HG03039 (cell line): ENCODE data around the gene LRRC4C.

Source experiments
- ATAC-seq: cut with Tn5 transposase; IDR thresholded peaks from one replicate; pipeline ENCODE4 v1.9.1; 2021; ENCODE audit warnings: mild to moderate bottlenecking, moderate library complexity; ENCODE audit not compliant: unreplicated experiment

Gene LRRC4C

GRCh38 chr11:40139536-40139935 lies 1319.9 kb downstream of the LRRC4C start:
- ATAC-seq: no peak

GRCh38 chr11:40139066-40139465 lies 1320.4 kb downstream of the LRRC4C start:
- no peak for ATAC-seq

GRCh38 chr11:40134820-40135570 lies 1324.5 kb downstream of the LRRC4C start:
- ATAC-seq: no peak

GRCh38 chr11:40133498-40133897 lies 1326.0 kb downstream of the LRRC4C start:
- no peak for ATAC-seq

- ATAC-seq: no peak
Measured at GRCh38 chr11:40132912-40133311, 1326.5 kb downstream of the LRRC4C start.

GRCh38 chr11:40130427-40130826 lies 1329.0 kb downstream of the LRRC4C start:
- ATAC-seq: no peak

GRCh38 chr11:40129266-40129665 lies 1330.2 kb downstream of the LRRC4C start:
- ATAC-seq: no peak

- ATAC-seq: no peak
Measured at GRCh38 chr11:40125054-40125453, 1334.4 kb downstream of the LRRC4C start.

GRCh38 chr11:40119661-40120060 lies 1339.8 kb downstream of the LRRC4C start:
- ATAC-seq: no peak

GRCh38 chr11:40118780-40119179 lies 1340.7 kb downstream of the LRRC4C start:
- no peak for ATAC-seq

- ATAC-seq: no peak
Measured at GRCh38 chr11:40118026-40118425, 1341.4 kb downstream of the LRRC4C start.

GRCh38 chr11:40104941-40105550 lies 1354.4 kb downstream of the LRRC4C start:
- no peak for ATAC-seq

- no peak for ATAC-seq
Measured at GRCh38 chr11:40100781-40101180, 1358.7 kb downstream of the LRRC4C start.

GRCh38 chr11:40100162-40100553 lies 1359.3 kb downstream of the LRRC4C start:
- no peak for ATAC-seq

- no peak for ATAC-seq
Measured at GRCh38 chr11:40099426-40100161, 1359.9 kb downstream of the LRRC4C start.

- no peak for ATAC-seq
Measured at GRCh38 chr11:40095446-40095845, 1364.0 kb downstream of the LRRC4C start.

GRCh38 chr11:40094954-40095353 lies 1364.5 kb downstream of the LRRC4C start:
- ATAC-seq: no peak

GRCh38 chr11:40080434-40080833 lies 1379.0 kb downstream of the LRRC4C start:
- no peak for ATAC-seq
